Measurements from ENCODE around the gene PTTG1IP.

The PTTG1IP gene

GRCh38 chr21:44810779-44811178 lies 62.7 kb downstream of the PTTG1IP start (continued):
- TF ChIP-seq ZNF433 (tag by site-specific recombination; IDR thresholded peaks at IDR 0.05; ENCODE audit: low read depth) (no peak), EGR2 (tag by site-specific recombination; IDR thresholded peaks at IDR 0.05; ENCODE audit: low read depth) (peak; percentile 100), ZNF223 (tag by site-specific recombination; IDR thresholded peaks at IDR 0.05) (no peak), ZNF221 (tag by site-specific recombination; IDR thresholded peaks at IDR 0.05; ENCODE audit: borderline replicate concordance) (no peak), ZNF302 (tag by site-specific recombination; IDR thresholded peaks at IDR 0.05; ENCODE audit: low read depth) (no peak), PBX3 (CRISPR knock-in tag; IDR thresholded peaks at IDR 0.05) (no peak), ZBTB48 (tag by site-specific recombination; IDR thresholded peaks at IDR 0.05) (no peak), ZNF362 (tag by site-specific recombination; IDR thresholded peaks at IDR 0.05) (no peak), ELK4 (IDR thresholded peaks at IDR 0.05; ENCODE audit: borderline replicate concordance, low read depth, low read length) (no peak), ZNF521 (tag by site-specific recombination; IDR thresholded peaks at IDR 0.05) (peak; percentile 35; the same call in 1 of the 2 replicates), ZBTB44 (tag by site-specific recombination; IDR thresholded peaks at IDR 0.05) (no peak), ZSCAN23 (tag by site-specific recombination; IDR thresholded peaks at IDR 0.05) (no peak), ZNF596 (tag by site-specific recombination; IDR thresholded peaks at IDR 0.05) (no peak), BCL11B (tag by site-specific recombination; IDR thresholded peaks at IDR 0.05; ENCODE audit: low read depth) (no peak), ZNF174 (tag by site-specific recombination; IDR thresholded peaks at IDR 0.05) (no peak), ZBTB1 (tag by site-specific recombination; IDR thresholded peaks at IDR 0.05) (no peak), ZNF404 (tag by site-specific recombination; IDR thresholded peaks at IDR 0.05) (no peak), ZNF776 (tag by site-specific recombination; IDR thresholded peaks at IDR 0.05; ENCODE audit: borderline replicate concordance) (no peak), PATZ1 (tag by site-specific recombination; IDR thresholded peaks at IDR 0.05) (no peak), KLF8 (tag by site-specific recombination; IDR thresholded peaks at IDR 0.05) (peak; percentile 96), ZFP37 (tag by site-specific recombination; IDR thresholded peaks at IDR 0.05) (no peak), OVOL3 (tag by site-specific recombination; IDR thresholded peaks at IDR 0.05) (no peak), ZNF132 (tag by site-specific recombination; IDR thresholded peaks at IDR 0.05; ENCODE audit: borderline replicate concordance) (no peak), ZNF175 (tag by site-specific recombination; IDR thresholded peaks at IDR 0.05) (no peak), ZNF600 (tag by site-specific recombination; IDR thresholded peaks at IDR 0.05) (no peak), ZNF76 (tag by site-specific recombination; IDR thresholded peaks at IDR 0.05; ENCODE audit: borderline replicate concordance, low read depth) (no peak), ZNF311 (tag by site-specific recombination; IDR thresholded peaks at IDR 0.05; ENCODE audit: borderline replicate concordance) (peak; percentile 46; the same call in 1 of the 2 replicates), ZNF341 (tag by site-specific recombination; IDR thresholded peaks at IDR 0.05; ENCODE audit: low read depth) (no peak), YY2 (tag by site-specific recombination; IDR thresholded peaks at IDR 0.05) (no peak), KLF17 (tag by site-specific recombination; IDR thresholded peaks at IDR 0.05) (no peak), SCRT2 (tag by site-specific recombination; IDR thresholded peaks at IDR 0.05) (no peak), ZNF350 (tag by site-specific recombination; IDR thresholded peaks at IDR 0.05) (no peak), TRIM28 (IDR thresholded peaks at IDR 0.05; ENCODE audit: borderline replicate concordance, low read length) (no peak)

Data from HEK293 (cell line).